ENCODE data around the gene TMEM135. TPM values are rescaled to one million over a fixed set of nuclear protein-coding genes. Genes with fewer than 3 reads are reported as not detected.

The TMEM135 gene
- total RNA-seq, 1 donor from 2014 or later = 20.6 TPM

- no peak overlapping the region for H3K4me3 ChIP-seq (ENCODE audit: insufficient read depth, low read depth, low read length)
- no peaks in the 10 kb centered on the region for H3K79me2 ChIP-seq (ENCODE audit: insufficient read depth, low read length)
- no peak overlapping the region for H2AFZ ChIP-seq (ENCODE audit: low read depth, low read length)
- Mint-ChIP-seq H3K4me3 (ENCODE audit: unreplicated experiment) (no peak overlapping the region), H3K4me1 (ENCODE audit: low read depth, unreplicated experiment) (no peaks in the 10 kb centered on the region), H3K27ac (ENCODE audit: unreplicated experiment) (no peak overlapping the region), H3K36me3 (ENCODE audit: low read depth, unreplicated experiment) (no peaks in the 10 kb centered on the region), H3K27me3 (ENCODE audit: low read depth, unreplicated experiment) (no peaks in the 10 kb centered on the region), H3K9me3 (ENCODE audit: unreplicated experiment) (no peaks in the 10 kb centered on the region)
- H3K27me3 ChIP-seq (ENCODE audit: insufficient read depth, low read length) = no peaks in the 10 kb centered on the region
- FAIRE-seq (peak; percentile 26), DNase-seq (ENCODE audit: low read depth) (peak; percentile 65)
- no peak overlapping the region for H3K4me2 ChIP-seq (ENCODE audit: low read length)
- no peak for TF ChIP-seq CTCF (IDR thresholded peaks at IDR 0.05; ENCODE audit: insufficient read depth, low read depth, low read length)
- TF ChIP-seq EZH2 (IDR thresholded peaks at IDR 0.05; ENCODE audit: insufficient read depth, low read length) = no peak
- H3K27ac ChIP-seq (ENCODE audit: low read depth, low read length) = no peak overlapping the region
- peaks cover 14% of the 10 kb centered on the region for H4K20me1 ChIP-seq (ENCODE audit: insufficient read depth, low read length)
- H3K9me3 ChIP-seq (ENCODE audit: insufficient read depth, low read depth, low read length) = no peaks in the 10 kb centered on the region
- H3K9ac ChIP-seq (ENCODE audit: low read length) = no peak overlapping the region
- H3K36me3 ChIP-seq (ENCODE audit: insufficient read depth, low read length) = no peaks in the 10 kb centered on the region
- H3K4me1 ChIP-seq (ENCODE audit: insufficient read depth, low read length) = no peaks in the 10 kb centered on the region
Measured at GRCh38 chr11:87125257-87125656, 87.5 kb downstream of the TMEM135 start.

GRCh38 chr11:87127101-87127500, 89.4 kb downstream of the TMEM135 start:
- Histone ChIP-seq H4K20me1 (ENCODE audit: insufficient read depth, low read length) (peaks cover 14% of the 10 kb centered on the region), H3K27me3 (ENCODE audit: insufficient read depth, low read length) (no peaks in the 10 kb centered on the region), H2AFZ (ENCODE audit: low read depth, low read length) (no peak overlapping the region), H3K9ac (ENCODE audit: low read length) (no peak overlapping the region), H3K9me3 (ENCODE audit: insufficient read depth, low read depth, low read length) (no peaks in the 10 kb centered on the region), H3K4me1 (ENCODE audit: insufficient read depth, low read length) (no peaks in the 10 kb centered on the region), H3K4me3 (ENCODE audit: insufficient read depth, low read depth, low read length) (no peak overlapping the region), H3K4me2 (ENCODE audit: low read length) (no peak overlapping the region), H3K27ac (ENCODE audit: low read depth, low read length) (no peak overlapping the region), H3K36me3 (ENCODE audit: insufficient read depth, low read length) (no peaks in the 10 kb centered on the region), H3K79me2 (ENCODE audit: insufficient read depth, low read length) (no peaks in the 10 kb centered on the region)
- H3K36me3 Mint-ChIP-seq (ENCODE audit: low read depth, unreplicated experiment) = no peaks in the 10 kb centered on the region
- H3K27ac Mint-ChIP-seq (ENCODE audit: unreplicated experiment) = no peak overlapping the region
- no peaks in the 10 kb centered on the region for H3K27me3 Mint-ChIP-seq (ENCODE audit: low read depth, unreplicated experiment)
- DNase-seq (ENCODE audit: low read depth) (no peak), FAIRE-seq (no peak)
- no peaks in the 10 kb centered on the region for H3K9me3 Mint-ChIP-seq (ENCODE audit: unreplicated experiment)
- TF ChIP-seq EZH2 (IDR thresholded peaks at IDR 0.05; ENCODE audit: insufficient read depth, low read length) (no peak), CTCF (IDR thresholded peaks at IDR 0.05; ENCODE audit: insufficient read depth, low read depth, low read length) (no peak)
- H3K4me1 Mint-ChIP-seq (ENCODE audit: low read depth, unreplicated experiment) = no peaks in the 10 kb centered on the region
- no peak overlapping the region for H3K4me3 Mint-ChIP-seq (ENCODE audit: unreplicated experiment)

GRCh38 chr11:87128372-87128771, 90.6 kb downstream of the TMEM135 start:
- H3K9me3 ChIP-seq (ENCODE audit: insufficient read depth, low read depth, low read length) = no peaks in the 10 kb centered on the region
- no peak for TF ChIP-seq EZH2 (IDR thresholded peaks at IDR 0.05; ENCODE audit: insufficient read depth, low read length)
- TF ChIP-seq CTCF (IDR thresholded peaks at IDR 0.05; ENCODE audit: insufficient read depth, low read depth, low read length) = no peak
- H4K20me1 ChIP-seq (ENCODE audit: insufficient read depth, low read length) = peaks cover 14% of the 10 kb centered on the region
- no peaks in the 10 kb centered on the region for H3K36me3 ChIP-seq (ENCODE audit: insufficient read depth, low read length)
- Mint-ChIP-seq H3K9me3 (ENCODE audit: unreplicated experiment) (no peaks in the 10 kb centered on the region), H3K36me3 (ENCODE audit: low read depth, unreplicated experiment) (peaks cover 2% of the 10 kb centered on the region), H3K27ac (ENCODE audit: unreplicated experiment) (no peak overlapping the region), H3K27me3 (ENCODE audit: low read depth, unreplicated experiment) (no peaks in the 10 kb centered on the region), H3K4me3 (ENCODE audit: unreplicated experiment) (no peak overlapping the region), H3K4me1 (ENCODE audit: low read depth, unreplicated experiment) (no peaks in the 10 kb centered on the region)
- no peak overlapping the region for H3K4me3 ChIP-seq (ENCODE audit: insufficient read depth, low read depth, low read length)
- no peaks in the 10 kb centered on the region for H3K79me2 ChIP-seq (ENCODE audit: insufficient read depth, low read length)
- H3K9ac ChIP-seq (ENCODE audit: low read length) = no peak overlapping the region
- H3K27me3 ChIP-seq (ENCODE audit: insufficient read depth, low read length) = no peaks in the 10 kb centered on the region
- no peaks in the 10 kb centered on the region for H3K4me1 ChIP-seq (ENCODE audit: insufficient read depth, low read length)
- no peak overlapping the region for H3K27ac ChIP-seq (ENCODE audit: low read depth, low read length)
- no peak overlapping the region for H3K4me2 ChIP-seq (ENCODE audit: low read length)
- FAIRE-seq (no peak), DNase-seq (ENCODE audit: low read depth) (no peak)
- no peak overlapping the region for H2AFZ ChIP-seq (ENCODE audit: low read depth, low read length)
